LNCaP clone FGC (cell line): Measurements from ENCODE around the gene POLL.

ENCODE experiments used
- DNase-seq: peaks from one replicate; pipeline ENCODE4 v3.0.0-alpha.2; 2011; ENCODE audit warnings: low read depth
- H3K4me3 ChIP-seq: 2 replicates; pipeline ENCODE4 v1.5.1; 2011; ENCODE audit warnings: mild to moderate bottlenecking, low read depth, low read length, control low read depth
- CTCF ChIP-seq: IDR thresholded peaks from 2 replicates; pipeline ENCODE4 v1.5.1; 2012; ENCODE audit warnings: mild to moderate bottlenecking; ENCODE audit not compliant: control insufficient read depth, insufficient read depth; ENCODE audit errors: extremely low read depth

The POLL gene

GRCh38 chr10:101616415-101617101 lies 28.5 kb upstream of the POLL start:
- no peak overlapping the region for H3K4me3 ChIP-seq
- TF ChIP-seq CTCF, result no peak
- DNase-seq, result peak; percentile 70

- H3K4me3 ChIP-seq, result no peak overlapping the region
- no peak for DNase-seq
- no peak for TF ChIP-seq CTCF
Measured at GRCh38 chr10:101615525-101616116, 27.6 kb upstream of the POLL start.

- no peak for DNase-seq
- no peak for TF ChIP-seq CTCF
- H3K4me3 ChIP-seq, result no peak overlapping the region
Measured at GRCh38 chr10:101614663-101615524, 26.8 kb upstream of the POLL start.

GRCh38 chr10:101613646-101614045 lies 25.6 kb upstream of the POLL start:
- no peak for DNase-seq
- no peak for TF ChIP-seq CTCF

GRCh38 chr10:101612872-101613271 lies 24.8 kb upstream of the POLL start:
- DNase-seq, result no peak
- no peak for TF ChIP-seq CTCF
- no peak overlapping the region for H3K4me3 ChIP-seq

More at GRCh38 chr10:101613646-101614045, 25.6 kb upstream of the POLL start:
- H3K4me3 ChIP-seq, result no peak overlapping the region

GRCh38 chr10:101612086-101612485 lies 24.0 kb upstream of the POLL start:
- DNase-seq, result no peak
- TF ChIP-seq CTCF, result no peak
- no peak overlapping the region for H3K4me3 ChIP-seq
